Activated CD4-positive, alpha-beta T cell treated with anti-CD3 and anti-CD28 coated beads, Interleukin-2, amount 50 U/mL, for 24 hours (primary cell): ENCODE data around the gene AUTS2.

Experiments used
- DNase-seq, 2 donors: peaks; one replicate each; pipeline ENCODE4 v3.0.0-alpha.2; 2020; ENCODE audit warnings: low read depth in 1 of 2, low spot score in 1 of 2

The AUTS2 gene

GRCh38 chr7:69654849-69655707 is 56.8 kb downstream of the AUTS2 start:
- no peak for DNase-seq

DNA sequence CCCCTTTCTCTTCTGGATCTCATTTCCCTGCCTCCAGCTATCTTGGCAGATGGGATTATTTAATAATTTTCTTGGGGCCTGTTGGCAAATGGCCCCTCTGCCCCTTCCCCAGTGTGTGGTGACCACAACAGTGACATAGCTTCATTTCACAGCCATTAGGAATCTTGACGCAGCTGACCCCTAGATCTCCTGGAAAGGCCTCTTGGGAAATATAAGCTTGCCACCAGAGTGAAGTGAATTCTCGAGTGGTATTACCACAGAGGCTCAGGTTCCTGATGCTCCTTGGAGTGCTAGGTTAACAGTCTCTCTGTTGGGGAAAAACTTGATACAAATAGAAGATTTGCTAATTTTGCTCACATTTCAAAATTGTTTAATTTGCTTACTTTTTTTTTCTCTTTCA is 57.8 kb downstream of the AUTS2 start:
- no peak for DNase-seq

GRCh38 chr7:69656890-69657289 is 58.6 kb downstream of the AUTS2 start:
- no peak for DNase-seq

- DNase-seq = no peak
Measured at GRCh38 chr7:69657331-69657730, 59.1 kb downstream of the AUTS2 start.

- no peak for DNase-seq
Measured at GRCh38 chr7:69657985-69658384, 59.7 kb downstream of the AUTS2 start.

- DNase-seq = no peak
Measured at GRCh38 chr7:69659983-69660382, 61.7 kb downstream of the AUTS2 start.

DNA sequence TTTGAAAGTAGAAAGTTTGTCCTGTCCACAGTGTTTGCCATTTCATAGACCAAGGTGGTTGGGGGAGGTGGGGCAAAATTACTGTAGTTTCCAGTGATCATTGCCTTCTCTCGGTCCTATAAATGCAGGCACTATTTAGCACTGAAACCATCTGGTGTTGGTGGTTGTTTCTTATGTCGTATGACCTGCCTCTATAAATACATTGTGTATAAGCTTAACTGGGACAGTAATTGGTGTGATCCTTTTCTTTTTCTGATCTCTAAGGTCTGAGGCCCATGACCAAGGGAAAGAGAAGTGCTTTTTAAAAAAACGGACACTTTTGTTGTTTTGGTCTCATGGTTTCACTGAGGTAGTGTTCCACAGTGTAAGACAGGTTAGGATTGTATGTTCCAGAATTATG is 63.1 kb downstream of the AUTS2 start:
- DNase-seq = no peak

GRCh38 chr7:69663911-69664832 is 65.9 kb downstream of the AUTS2 start:
- no peak for DNase-seq

- DNase-seq = no peak
Measured at GRCh38 chr7:69665369-69665768, 67.1 kb downstream of the AUTS2 start.

GRCh38 chr7:69668339-69668870 is 70.1 kb downstream of the AUTS2 start:
- no peak for DNase-seq

DNA sequence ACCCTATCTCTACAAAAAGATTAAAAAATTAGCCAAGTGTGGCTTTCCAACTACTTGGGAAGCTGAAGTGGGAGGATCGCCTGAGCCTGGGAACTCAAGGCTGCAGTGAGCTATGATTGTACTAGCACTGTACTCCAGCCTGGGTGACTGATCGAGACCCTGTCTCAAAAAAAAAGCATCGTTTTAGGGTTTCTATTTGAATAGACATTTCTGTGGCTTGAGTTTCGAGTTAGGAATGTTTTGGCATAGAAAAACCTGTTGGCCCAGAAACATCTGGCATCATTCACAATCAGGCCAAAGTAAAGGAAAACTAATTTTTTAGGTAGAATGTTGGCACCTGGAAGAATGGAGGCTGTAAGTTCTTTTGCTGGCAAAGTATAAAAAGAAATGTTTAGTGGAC is 72.4 kb downstream of the AUTS2 start:
- no peak for DNase-seq

DNA sequence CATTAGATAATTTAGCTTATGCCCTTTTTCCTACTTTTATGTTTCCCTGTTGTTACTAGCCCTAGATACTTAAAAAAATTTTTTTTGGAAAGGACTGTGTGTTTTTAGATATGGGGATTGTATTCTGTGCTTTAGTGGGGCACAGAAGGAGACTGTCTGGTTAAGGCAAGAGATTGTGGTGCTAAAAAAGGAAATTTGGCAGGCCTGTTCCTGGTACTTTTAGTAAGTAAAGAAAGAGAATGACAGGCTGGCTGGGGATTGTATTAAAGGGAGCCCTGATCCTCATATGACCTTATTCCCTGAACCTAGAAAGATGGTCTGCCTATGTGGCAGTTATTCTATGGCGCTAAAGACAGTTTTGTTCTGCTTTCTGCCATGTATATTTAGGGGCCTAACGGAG is 74.8 kb downstream of the AUTS2 start:
- DNase-seq = no peak

GRCh38 chr7:69674701-69675182 is 76.5 kb downstream of the AUTS2 start:
- DNase-seq = no peak

GRCh38 chr7:69676247-69676646 is 78.0 kb downstream of the AUTS2 start:
- no peak for DNase-seq

DNA sequence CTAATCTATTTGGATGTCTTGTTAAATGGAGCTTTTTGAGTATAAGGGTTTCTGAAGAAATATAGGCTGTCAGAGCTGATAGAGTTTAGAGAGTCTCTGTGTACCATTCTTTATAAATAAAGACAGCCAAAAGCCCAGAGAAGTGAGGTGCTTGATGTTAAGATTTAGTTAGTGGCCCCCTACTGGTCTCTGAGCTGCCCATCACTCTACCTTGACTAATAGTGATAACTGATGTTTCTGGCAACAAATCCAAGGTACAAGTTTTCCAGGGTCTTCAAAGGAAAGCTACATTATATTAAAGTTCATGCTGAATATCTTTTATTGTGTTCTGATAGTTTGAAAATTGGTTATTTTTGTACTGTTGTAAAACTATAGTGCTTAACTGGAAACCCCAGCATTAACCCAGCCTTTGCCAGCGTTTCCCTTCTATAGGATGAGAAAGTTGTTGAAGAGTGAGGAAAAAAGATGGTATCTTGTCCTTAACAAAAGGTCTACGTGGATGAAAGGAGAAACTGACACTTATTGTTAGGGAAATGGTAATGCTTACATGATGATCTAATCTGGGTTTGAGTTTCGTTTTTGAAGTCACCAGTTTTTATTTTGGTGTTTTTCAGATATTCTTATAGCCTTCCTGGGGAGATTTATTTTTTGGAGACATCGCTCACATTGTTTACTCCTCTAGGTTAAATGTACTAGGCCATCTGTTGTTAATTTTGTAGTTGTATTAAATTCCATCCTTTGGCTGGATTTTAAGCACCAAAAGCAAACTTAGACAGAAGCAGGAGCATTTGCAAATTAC is 79.0 kb downstream of the AUTS2 start:
- no peak for DNase-seq

- DNase-seq = no peak
Measured at GRCh38 chr7:69677881-69678493, 79.7 kb downstream of the AUTS2 start.

DNA sequence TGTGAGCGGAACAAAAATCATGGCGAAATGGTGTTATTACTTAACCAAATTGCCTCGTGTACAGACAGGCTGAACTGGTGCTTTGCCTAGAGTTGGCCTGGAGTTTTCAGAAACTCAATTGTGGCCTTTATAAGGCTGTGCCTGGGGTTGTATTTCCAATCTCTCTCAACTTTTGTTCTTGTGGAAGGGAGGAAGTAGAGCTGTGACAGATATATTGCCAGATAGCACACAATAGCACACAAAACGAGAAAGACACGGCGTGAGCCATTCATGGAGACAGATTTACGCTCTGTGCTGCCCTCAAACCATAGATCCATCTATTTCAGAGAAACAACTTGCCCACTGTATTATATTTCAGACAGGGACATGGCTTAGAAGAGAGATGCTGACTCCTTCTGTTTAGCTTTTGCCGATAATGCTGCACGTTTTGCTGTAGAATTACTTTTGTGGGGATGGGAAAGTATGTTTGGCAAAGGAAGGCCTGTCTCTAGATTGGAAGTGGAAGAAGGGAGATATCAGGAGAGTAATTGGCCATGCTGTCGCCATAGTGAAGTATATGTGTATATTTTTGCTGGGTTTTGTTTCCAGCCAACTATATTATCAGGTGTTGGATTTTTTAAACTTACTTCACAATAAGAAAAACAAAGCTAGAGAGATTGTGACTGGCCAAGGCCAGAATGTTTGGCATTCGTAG is 80.4 kb downstream of the AUTS2 start:
- no peak for DNase-seq

- no peak for DNase-seq
Measured at GRCh38 chr7:69681181-69681580, 82.9 kb downstream of the AUTS2 start.

DNA sequence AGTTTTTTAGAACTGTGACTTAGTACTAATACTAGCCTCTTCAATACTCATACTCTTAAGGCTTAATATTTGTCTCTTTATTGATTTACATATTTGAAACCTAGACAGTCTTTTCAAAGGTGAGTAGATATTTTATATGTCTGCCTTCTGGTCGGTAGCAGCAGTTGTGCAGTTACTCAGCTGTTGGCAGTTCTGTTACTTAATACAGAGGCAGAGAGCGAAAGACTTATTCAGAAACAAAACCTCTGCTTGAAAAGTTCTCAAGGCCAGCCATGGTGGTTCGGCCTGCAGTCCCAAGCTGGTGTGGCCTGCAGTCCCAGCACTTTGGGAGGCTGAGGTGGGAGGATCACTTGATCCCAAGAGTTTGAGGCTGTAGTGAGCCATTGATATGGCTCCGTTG is 84.2 kb downstream of the AUTS2 start:
- no peak for DNase-seq

GRCh38 chr7:69683002-69683401 is 84.7 kb downstream of the AUTS2 start:
- no peak for DNase-seq
